Heart right ventricle (tissue), 16 donors: ENCODE measurements around the gene FBXL4. TPM values are rescaled to one million over a fixed set of nuclear protein-coding genes. Genes with fewer than 3 reads are reported as not detected.

ENCODE experiments used
- ATAC-seq, 8 donors: fragments of 200-7000 bp; cut with Tn5 transposase; one replicate each; pipeline ENCODE4 v1.9.1; 2020; ENCODE audit warnings: mild to moderate bottlenecking in 8 of 8, moderate library complexity in 8 of 8, moderate number of reproducible peaks in 1 of 8
- DNase-seq, 2 donors: peaks; one replicate each; pipeline ENCODE4 v3.0.0-alpha.2; 2020
- H3K27ac ChIP-seq, 10 donors: fragments of 200-600 bp; sonication (generic) in 2 of 10; one replicate each; pipeline versions ENCODE4 v1.5.0 to v1.8.0; 2020 to 2022; ENCODE audit warnings: mild to moderate bottlenecking in 3 of 10
- H3K27me3 ChIP-seq, 7 donors: fragments of 200-600 bp; one replicate each; pipeline ENCODE4 v1.8.0; 2021 to 2022; ENCODE audit warnings: mild to moderate bottlenecking in 2 of 7
- H3K36me3 ChIP-seq, 9 donors: fragments of 200-600 bp; sonication (generic) in 1 of 9; one replicate each; pipeline versions ENCODE4 v1.5.0 to v1.8.0; 2020 to 2022; ENCODE audit warnings: mild to moderate bottlenecking in 2 of 9
- H3K4me1 ChIP-seq, 9 donors: fragments of 200-600 bp; sonication (generic) in 1 of 9; one replicate each; pipeline versions ENCODE4 v1.5.0 to v1.8.0; 2020 to 2022; ENCODE audit warnings: mild to moderate bottlenecking in 4 of 9
- H3K4me3 ChIP-seq, 10 donors: fragments of 200-600 bp; sonication (generic) in 2 of 10; one replicate each; pipeline versions ENCODE4 v1.5.0 to v1.8.0; 2020 to 2022; ENCODE audit warnings: mild to moderate bottlenecking in 7 of 10, moderate library complexity in 2 of 10
- H3K9me3 ChIP-seq, 11 donors: fragments of 200-600 bp in 10 of 11; sonication (generic) in 2 of 11; one replicate each; pipeline versions ENCODE4 v1.5.0 to v1.8.0; 2013 to 2022; ENCODE audit warnings: mild to moderate bottlenecking in 2 of 11, control low read depth in 1 of 11, moderate library complexity in 1 of 11
- WGBS, 2 donors: extraction: QIAGEN DNeasy Blood & Tissue Kit; methylation state at CpG; one replicate each; pipeline ENCODE4 v1.1.7; 2013; ENCODE audit warnings: inconsistent platforms in 1 of 2; 5-methylcytosine and 5-hydroxymethylcytosine counted together
- intact Hi-C, 10 donors: fragments of 100-400 bp; cut with DNase I; formaldehyde crosslinking; loops; one replicate each; pipeline versions ENCODE4 v1.11.1 to v1.14.2; 2022
- polyA plus RNA-seq, 2 donors: library from polyadenylated mRNA; stranded (reverse); fragments of 200-250 nt; gene quantifications; one replicate each; pipeline ENCODE4 v1.2.3, GENCODE V29; 2013
- total RNA-seq, 10 donors: library from RNA; stranded (reverse); fragmentation: NEBNext Ultra II Directional in 3 of 10; extraction: Animal tissue kit (Norgen Biotek cat#: 25700) in 3 of 10; gene quantifications; one replicate each; pipeline versions ENCODE4 v1.2.1 to v1.2.4, GENCODE V29; 2021 to 2023
- TF ChIP-seq, protein P1 (sequence below), 9 donors: fragments of 200-600 bp; sonication (generic) in 2 of 9; IDR thresholded peaks; one replicate each; pipeline versions ENCODE4 v1.5.0 to v1.8.0; 2021 to 2022; ENCODE audit warnings: antibody characterized with exemption in 9 of 9, mild to moderate bottlenecking in 5 of 9, moderate library complexity in 1 of 9
- donor health status: Arrhythmogenic right ventricular cardiomyopathy.
- donor health status: ischemic (EF 13 %, LVEDD 7.1; RV severe dilation, severe dysfunction).
- donor health status: healthy with polysubstance abuse.
- donor health status: DM: no; HTN: yes; CAD: no.
- donor health status: DM: no; HTN: no; CAD: no.
- donor health status: ischemic (EF 25% LVEDD 6.9; RV normal size, moderate dysfunction).
- donor health status: ischemic (EF 25% LVEDD 5.7; RV mildly dilated, moderate dysfunction).
- donor health status: healthy.
- donor health status: DM: yes; HTN: yes; CAD: no.
- donor health status: Ischemic cardiomyopathy.
- donor health status: ischemic (EF 35%, LVEDD 5.7; RV mildly dilated, moderate dysfunction).
- donor health status: nonischemic (EF 11% LVEDD 7.7; RV severe dilation, severe dysfunction).
- donor health status: DM: yes; HTN: yes; CAD: no.
- donor health status: PGD.
- donor health status: ischemic (EF 29% LVEDD 5.4; RV normal size, mild dysfunction).
- donor health status: nonischemic (EF 23%, LVEDD 6.1; RV moderate dilation, normal function).

Gene FBXL4
- total and polyA plus RNA-seq, 12 donors: 2.6 to 20.8 (median 17.0) TPM

DNA sequence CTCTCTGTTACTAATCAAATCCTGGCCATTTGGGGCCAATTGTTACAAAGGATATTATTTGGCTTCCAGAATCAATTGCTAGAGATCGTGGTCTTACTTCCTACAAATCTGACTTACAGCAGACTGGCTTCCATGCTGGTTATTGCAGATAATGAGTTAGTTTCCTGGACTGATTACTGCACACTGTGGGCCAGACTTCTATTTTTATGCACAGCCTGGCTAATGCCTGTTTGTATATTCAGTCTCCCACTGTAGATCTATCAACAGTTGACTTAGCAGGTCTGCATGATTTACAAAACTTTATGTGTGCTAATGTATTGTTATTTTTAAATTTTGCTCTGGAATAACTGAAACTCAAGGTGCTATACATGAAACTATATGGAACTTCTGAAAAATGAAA is 25.8 kb upstream of the FBXL4 start:
- ATAC-seq (peak in 1 of 8 donors; percentile 63), DNase-seq (no peak)
- TF ChIP-seq, protein P1, sequence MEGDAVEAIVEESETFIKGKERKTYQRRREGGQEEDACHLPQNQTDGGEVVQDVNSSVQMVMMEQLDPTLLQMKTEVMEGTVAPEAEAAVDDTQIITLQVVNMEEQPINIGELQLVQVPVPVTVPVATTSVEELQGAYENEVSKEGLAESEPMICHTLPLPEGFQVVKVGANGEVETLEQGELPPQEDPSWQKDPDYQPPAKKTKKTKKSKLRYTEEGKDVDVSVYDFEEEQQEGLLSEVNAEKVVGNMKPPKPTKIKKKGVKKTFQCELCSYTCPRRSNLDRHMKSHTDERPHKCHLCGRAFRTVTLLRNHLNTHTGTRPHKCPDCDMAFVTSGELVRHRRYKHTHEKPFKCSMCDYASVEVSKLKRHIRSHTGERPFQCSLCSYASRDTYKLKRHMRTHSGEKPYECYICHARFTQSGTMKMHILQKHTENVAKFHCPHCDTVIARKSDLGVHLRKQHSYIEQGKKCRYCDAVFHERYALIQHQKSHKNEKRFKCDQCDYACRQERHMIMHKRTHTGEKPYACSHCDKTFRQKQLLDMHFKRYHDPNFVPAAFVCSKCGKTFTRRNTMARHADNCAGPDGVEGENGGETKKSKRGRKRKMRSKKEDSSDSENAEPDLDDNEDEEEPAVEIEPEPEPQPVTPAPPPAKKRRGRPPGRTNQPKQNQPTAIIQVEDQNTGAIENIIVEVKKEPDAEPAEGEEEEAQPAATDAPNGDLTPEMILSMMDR (IDR thresholded peaks at IDR 0.05): no peak
- 40 to 64% methylated on average over 1 of the region's 1 CpG for WGBS, 2 donors
- intact Hi-C loops: no loop called here
- Histone ChIP-seq H3K27me3 (no peaks in the 10 kb centered on the region), H3K9me3 (peaks cover 0 to 8% (median 0%) of the 10 kb centered on the region in 11 donors), H3K4me3 (no peak overlapping the region), H3K4me1 (peaks cover 0 to 29% (median 17%) of the 10 kb centered on the region in 9 donors), H3K36me3 (no peaks in the 10 kb centered on the region), H3K27ac (no peak overlapping the region)

DNA sequence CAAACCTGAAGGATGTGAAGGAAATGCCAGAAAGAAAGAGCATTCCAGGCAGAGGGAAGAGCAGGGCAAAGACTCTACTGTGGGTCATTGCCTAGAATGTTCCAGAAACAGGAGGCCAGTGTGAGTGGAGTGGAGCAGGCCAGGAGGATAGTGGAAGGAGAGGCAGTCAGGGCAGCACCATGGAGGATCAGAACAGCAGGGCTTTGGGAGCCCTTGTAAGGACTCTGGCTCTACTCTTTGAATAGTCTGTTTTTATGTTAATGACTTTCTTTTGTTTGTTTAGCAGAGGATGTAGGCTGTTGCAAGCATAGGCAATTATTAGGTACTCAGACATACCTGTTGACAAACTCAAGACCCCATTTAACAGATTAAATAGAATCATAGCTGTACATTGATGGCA is 23.6 kb upstream of the FBXL4 start:
- Histone ChIP-seq H3K36me3 (no peaks in the 10 kb centered on the region), H3K9me3 (peaks cover 0 to 10% (median 0%) of the 10 kb centered on the region in 11 donors), H3K27me3 (no peaks in the 10 kb centered on the region), H3K27ac (no peak overlapping the region), H3K4me3 (no peak overlapping the region), H3K4me1 (peaks cover 0 to 10% (median 0%) of the 10 kb centered on the region in 9 donors)
- TF ChIP-seq, protein P1 (IDR thresholded peaks at IDR 0.05): no peak
- DNase-seq: no peak
- intact Hi-C loops: no loop called here
- no peak for ATAC-seq

DNA sequence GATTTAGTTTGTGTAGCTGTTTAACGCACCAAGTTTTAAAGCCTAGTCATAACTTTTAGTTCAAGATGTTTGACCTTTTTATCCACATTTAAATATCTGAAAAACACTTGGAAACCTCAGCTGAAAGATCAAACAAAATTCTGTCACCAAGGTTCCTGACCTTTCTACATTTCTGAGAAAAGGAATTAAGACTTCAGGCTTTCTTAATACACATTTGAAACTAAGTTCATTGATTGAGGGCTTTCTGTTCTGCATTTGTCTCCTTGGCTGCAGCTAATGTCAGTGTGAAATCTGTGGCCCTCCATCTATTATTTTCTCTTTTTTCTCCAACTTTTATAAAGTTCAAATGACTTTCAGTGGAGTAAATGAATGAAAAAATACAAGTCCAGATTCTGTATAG is 22.7 kb upstream of the FBXL4 start:
- peaks cover 0 to 10% (median 0%) of the 10 kb centered on the region in 9 donors for H3K4me1 ChIP-seq
- no peak overlapping the region for H3K27ac ChIP-seq
- H3K36me3 ChIP-seq: no peaks in the 10 kb centered on the region
- peaks cover 0 to 10% (median 0%) of the 10 kb centered on the region in 11 donors for H3K9me3 ChIP-seq
- TF ChIP-seq, protein P1 (IDR thresholded peaks at IDR 0.05): no peak
- intact Hi-C loops: no loop called here
- H3K27me3 ChIP-seq: no peaks in the 10 kb centered on the region
- ATAC-seq (no peak), DNase-seq (no peak)
- no peak overlapping the region for H3K4me3 ChIP-seq
- WGBS, 2 donors: 83 to 86% methylated on average over 1 of the region's 1 CpG

DNA sequence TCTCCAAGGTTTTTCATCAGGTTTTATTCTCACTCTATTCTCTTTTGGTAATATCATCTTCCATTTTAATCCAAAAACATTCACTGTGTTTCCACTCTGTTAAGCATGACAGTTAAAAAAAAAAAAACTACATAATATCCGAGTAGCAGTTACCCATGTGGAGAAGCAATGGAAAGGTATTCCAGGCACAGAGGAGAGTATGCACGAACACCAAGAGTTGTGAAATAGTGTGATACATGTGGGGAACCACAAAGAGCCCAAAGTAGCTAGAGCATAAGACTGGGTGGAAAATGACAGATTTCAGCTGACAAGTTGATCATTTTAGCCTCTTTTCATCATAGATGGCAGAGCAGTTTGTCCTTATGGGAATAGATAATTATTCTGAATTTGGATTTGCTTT is 19.9 kb upstream of the FBXL4 start:
- H3K36me3 ChIP-seq: no peaks in the 10 kb centered on the region
- TF ChIP-seq, protein P1 (IDR thresholded peaks at IDR 0.05): no peak
- intact Hi-C loops: no loop called here
- no peaks in the 10 kb centered on the region for H3K4me1 ChIP-seq
- ATAC-seq (no peak), DNase-seq (no peak)
- no peak overlapping the region for H3K27ac ChIP-seq
- peaks cover 0 to 11% (median 0%) of the 10 kb centered on the region in 7 donors for H3K27me3 ChIP-seq
- no peak overlapping the region for H3K4me3 ChIP-seq
- peaks cover 0 to 10% (median 0%) of the 10 kb centered on the region in 11 donors for H3K9me3 ChIP-seq
- WGBS, 2 donors: 77 to 84% methylated on average over 2 of the region's 2 CpGs
